CD4-positive, alpha-beta T cell (primary cell): ENCODE results near the gene HECW1. TPM values are rescaled to one million over a fixed set of nuclear protein-coding genes. Genes with fewer than 3 reads are reported as not detected.
A peak's percentile ranks its signal among the peaks of the same experiment; 100 is the strongest.

Experiments
- ATAC-seq: fragments of 200-7000 bp; cut with Tn5 transposase; one replicate; pipeline ENCODE4 v1.10.0; 2022; ENCODE audit warnings: mild to moderate bottlenecking; ENCODE audit not compliant: poor library complexity
- CTCF ChIA-PET: fragments of 350-600 bp; sonication (Branson Sonifier 250); formaldehyde crosslinking; loops from one replicate; lab custom pipeline; 2021; ENCODE audit warnings: antibody characterized with exemption, inconsistent platforms; lab: Charles Lee
- POLR2A ChIA-PET: fragments of 350-600 bp; sonication (Branson Sonifier 250); formaldehyde crosslinking; loops from one replicate; lab custom pipeline; 2021; ENCODE audit warnings: antibody characterized with exemption, inconsistent platforms; lab: Charles Lee
- DNase-seq, 14 experiments: peaks; one replicate each; pipeline ENCODE4 v3.0.0-alpha.2; 2013 to 2020; ENCODE audit warnings: mixed read lengths in 2 of 14
- H3K27ac ChIP-seq, 2 donors: one replicate each; pipeline versions ENCODE4 v1.5.1 to v1.7.0; 2013; ENCODE audit warnings: low read length in 2 of 2, low read depth in 1 of 2, mild to moderate bottlenecking in 1 of 2
- H3K27me3 ChIP-seq, 2 experiments: 1 replicate in 1 of 2; 2 replicates in 1 of 2; pipeline versions ENCODE4 v1.6.1 to v1.7.0; 2013; ENCODE audit warnings: low read length in 2 of 2, control low read depth in 1 of 2, mild to moderate bottlenecking in 1 of 2, moderate library complexity in 1 of 2; ENCODE audit not compliant: insufficient read depth in 2 of 2, control insufficient read depth in 1 of 2
- H3K36me3 ChIP-seq: one replicate; pipeline ENCODE4 v1.6.1; 2013; ENCODE audit warnings: low read length, control low read depth; ENCODE audit not compliant: insufficient read depth
- H3K4me1 ChIP-seq: one replicate; pipeline ENCODE4 v1.6.1; 2013; ENCODE audit warnings: low read length, control low read depth; ENCODE audit not compliant: insufficient read depth
- H3K4me3 ChIP-seq: one replicate; pipeline ENCODE4 v1.5.1; 2013; ENCODE audit warnings: mild to moderate bottlenecking, low read length, moderate library complexity
- H3K9me3 ChIP-seq, 2 experiments: 1 replicate in 1 of 2; 2 replicates in 1 of 2; pipeline versions ENCODE4 v1.6.1 to v1.7.0; 2013; ENCODE audit warnings: low read length in 2 of 2, mild to moderate bottlenecking in 2 of 2, control low read depth in 1 of 2, moderate library complexity in 1 of 2; ENCODE audit not compliant: control insufficient read depth in 1 of 2, insufficient read depth in 1 of 2
- H3K27ac Mint-ChIP-seq: one replicate; pipeline ENCODE4 v1.8.0; 2020; ENCODE audit warnings: mixed read lengths
- H3K27me3 Mint-ChIP-seq: one replicate; pipeline ENCODE4 v1.8.0; 2021; ENCODE audit warnings: mixed read lengths
- H3K36me3 Mint-ChIP-seq: one replicate; pipeline ENCODE4 v1.8.0; 2021; ENCODE audit warnings: low read depth, mixed read lengths
- H3K4me1 Mint-ChIP-seq: one replicate; pipeline ENCODE4 v1.8.0; 2021; ENCODE audit warnings: low read depth, mixed read lengths
- H3K4me3 Mint-ChIP-seq: one replicate; pipeline ENCODE4 v1.8.0; 2020; ENCODE audit warnings: mild to moderate bottlenecking, mixed read lengths
- H3K9me3 Mint-ChIP-seq: one replicate; pipeline ENCODE4 v1.8.0; 2020; ENCODE audit warnings: mixed read lengths
- intact Hi-C, 2 experiments: fragments of 100-400 bp; cut with DNase I in 1 of 2; cut with micrococcal nuclease in 1 of 2; formaldehyde crosslinking; loops; one replicate each; pipeline versions ENCODE4 v1.15.1 to v1.9.0; 2023 to 2025; cut with DNase I, micrococcal nuclease
- total RNA-seq, 174 experiments: library from RNA in 2 of 174; stranded (reverse) in 2 of 174; gene quantifications; one replicate each; pipeline ENCODE4 v1.2.3 and lab custom pipeline; 2021 to 2026
- TF ChIP-seq, protein P1 (sequence below): fragments of 200-600 bp; IDR thresholded peaks from one replicate; pipeline ENCODE4 v1.8.0; 2022; ENCODE audit warnings: antibody characterized with exemption, mild to moderate bottlenecking

Gene HECW1
- total RNA-seq, 2 experiments from 2014 or later: not detected

DNA sequence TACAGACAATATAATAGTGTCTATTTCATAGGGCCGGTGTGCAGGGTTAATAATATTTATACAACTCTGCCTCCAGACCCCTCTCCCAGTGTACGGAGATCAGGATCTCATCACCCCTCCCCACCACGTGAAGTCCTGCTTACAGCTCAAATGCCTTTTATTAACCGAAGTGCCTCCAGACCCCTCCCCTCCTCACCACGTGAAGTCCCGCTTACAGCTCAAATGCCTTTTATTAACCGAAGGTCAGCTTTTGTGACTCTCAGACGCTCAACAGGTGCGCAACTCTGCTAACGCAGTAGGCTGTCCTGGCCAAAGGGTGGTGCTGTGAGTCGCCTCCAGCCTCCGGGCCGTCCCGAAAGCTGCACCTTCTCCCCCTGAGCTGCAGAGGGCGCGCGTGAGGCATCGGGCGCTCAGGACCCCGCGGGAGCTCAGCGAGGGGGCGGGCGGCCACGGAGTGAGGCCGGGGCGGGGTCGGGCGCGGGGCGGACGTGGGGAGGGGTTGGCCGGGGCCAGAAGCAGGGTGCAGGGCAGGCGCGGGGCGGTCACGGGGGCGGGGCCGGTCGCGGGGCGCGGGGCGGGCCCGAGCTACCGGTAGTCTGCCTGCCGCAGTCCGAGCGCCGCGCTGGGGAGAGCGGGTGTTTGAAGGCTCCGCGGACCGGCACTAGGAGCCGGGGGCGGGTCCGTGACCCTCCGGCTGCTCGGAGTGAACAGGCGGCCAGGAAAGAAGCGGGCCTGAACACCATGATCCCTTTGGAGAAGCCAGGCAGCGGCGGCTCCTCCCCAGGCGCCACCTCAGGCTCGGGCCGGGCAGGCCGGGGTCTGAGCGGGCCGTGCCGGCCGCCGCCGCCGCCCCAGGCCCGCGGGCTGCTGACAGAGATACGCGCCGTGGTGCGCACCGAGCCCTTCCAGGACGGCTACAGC lies 470.3 kb downstream of the HECW1 start, which contains the start of gene STK17A:
Gene STK17A (plus strand): TSS at position 606 of the 921 bp plus-strand sequence. CDS start 136 bp downstream, at position 742.
- H3K36me3 ChIP-seq: no peaks in the 10 kb centered on the region
- DNase-seq (peak; percentile 86 to 98 (median 94)), ATAC-seq (peak; percentile 71)
- Mint-ChIP-seq H3K4me3 (peak within 1 kb of the TSS; percentile 95), H3K27ac (peak within 1 kb of the TSS; percentile 98), H3K36me3 (peaks cover 41% of the 10 kb centered on the region), H3K4me1 (peaks cover 38% of the 10 kb centered on the region), H3K9me3 (no peaks in the 10 kb centered on the region), H3K27me3 (peaks cover 21% of the 10 kb centered on the region)
- ChIA-PET POLR2A (interaction anchor here (0.5 to 12.4 kb wide), 46 partner anchors 9 to 1529 kb away, joined by 3 to 300 read pairs (median 6); partner anchors contain the start of genes COA1, MRPL32, MRPS24 and PSMA2), CTCF (interaction anchor here (0.6 to 8.0 kb wide), 45 partner anchors 9 to 672 kb away, joined by 3 to 323 read pairs (median 8); partner anchors contain the start of genes COA1, MRPL32, MRPS24 and PSMA2)
- no peaks in the 10 kb centered on the region for H3K9me3 ChIP-seq
- H3K27me3 ChIP-seq: no peaks in the 10 kb centered on the region
- H3K4me3 ChIP-seq: peak within 1 kb of the TSS; percentile 77
- peak within 1 kb of the TSS; percentile 87 to 97 for H3K27ac ChIP-seq
- TF ChIP-seq, protein P1, sequence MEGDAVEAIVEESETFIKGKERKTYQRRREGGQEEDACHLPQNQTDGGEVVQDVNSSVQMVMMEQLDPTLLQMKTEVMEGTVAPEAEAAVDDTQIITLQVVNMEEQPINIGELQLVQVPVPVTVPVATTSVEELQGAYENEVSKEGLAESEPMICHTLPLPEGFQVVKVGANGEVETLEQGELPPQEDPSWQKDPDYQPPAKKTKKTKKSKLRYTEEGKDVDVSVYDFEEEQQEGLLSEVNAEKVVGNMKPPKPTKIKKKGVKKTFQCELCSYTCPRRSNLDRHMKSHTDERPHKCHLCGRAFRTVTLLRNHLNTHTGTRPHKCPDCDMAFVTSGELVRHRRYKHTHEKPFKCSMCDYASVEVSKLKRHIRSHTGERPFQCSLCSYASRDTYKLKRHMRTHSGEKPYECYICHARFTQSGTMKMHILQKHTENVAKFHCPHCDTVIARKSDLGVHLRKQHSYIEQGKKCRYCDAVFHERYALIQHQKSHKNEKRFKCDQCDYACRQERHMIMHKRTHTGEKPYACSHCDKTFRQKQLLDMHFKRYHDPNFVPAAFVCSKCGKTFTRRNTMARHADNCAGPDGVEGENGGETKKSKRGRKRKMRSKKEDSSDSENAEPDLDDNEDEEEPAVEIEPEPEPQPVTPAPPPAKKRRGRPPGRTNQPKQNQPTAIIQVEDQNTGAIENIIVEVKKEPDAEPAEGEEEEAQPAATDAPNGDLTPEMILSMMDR: peak; percentile 85
- H3K4me1 ChIP-seq: peaks cover 10% of the 10 kb centered on the region
- intact Hi-C loops: loop anchor here (1.0 to 5.0 kb wide), 6 partner anchors 70 to 650 kb away; partner anchors contain the start of genes MRPL32 (in 1 of the 2) and PSMA2 (in 1 of the 2)

DNA sequence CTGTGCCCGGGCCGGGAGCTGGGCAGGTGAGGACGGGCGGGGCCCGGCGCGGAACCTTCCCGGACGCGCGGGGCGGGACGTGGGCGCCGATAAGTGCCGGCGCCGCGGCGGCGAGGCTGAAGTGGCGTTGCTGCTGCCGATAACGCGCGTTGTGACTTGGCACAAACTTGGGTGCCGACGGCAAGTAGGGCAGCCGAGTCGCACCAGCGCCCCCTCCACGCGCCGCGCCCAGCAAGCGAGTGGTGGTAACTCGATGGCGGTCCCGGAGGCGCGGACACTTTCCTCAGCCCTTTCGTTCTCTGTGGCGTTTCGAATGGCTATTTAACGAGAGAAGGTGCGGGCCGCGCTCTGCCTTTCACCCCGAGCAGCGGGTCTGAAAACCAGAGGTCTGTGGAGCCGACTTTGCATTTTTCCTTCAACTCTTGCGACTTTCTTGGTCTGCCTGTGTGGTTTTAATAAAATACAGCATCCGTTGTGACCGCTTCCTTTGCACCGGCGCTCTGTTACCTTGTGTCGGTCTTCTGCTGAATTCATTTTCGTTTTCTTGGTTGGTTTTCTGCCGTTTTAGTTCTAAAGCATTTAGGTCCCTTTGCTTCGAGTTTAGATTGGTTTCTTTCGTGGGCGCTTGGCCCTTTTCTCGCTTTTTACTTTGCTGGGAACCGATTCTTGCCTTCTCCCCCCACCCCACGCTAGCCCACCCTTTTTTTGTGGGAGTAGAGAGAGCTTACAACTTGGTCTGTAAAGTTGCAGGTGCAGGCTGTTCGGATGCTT lies 471.2 kb downstream of the HECW1 start:
- Histone ChIP-seq H3K27me3 (no peaks in the 10 kb centered on the region), H3K4me1 (peaks cover 15% of the 10 kb centered on the region), H3K36me3 (no peaks in the 10 kb centered on the region), H3K27ac (peak overlapping the region; percentile 87 to 97), H3K9me3 (no peaks in the 10 kb centered on the region), H3K4me3 (peak overlapping the region; percentile 77)
- intact Hi-C loops: loop anchor here (1.0 to 5.0 kb wide), 4 partner anchors 19 to 651 kb away; partner anchors contain the start of genes MRPL32 (in 1 of the 2) and PSMA2 (in 1 of the 2)
- H3K27me3 Mint-ChIP-seq: peaks cover 21% of the 10 kb centered on the region
- H3K4me3 Mint-ChIP-seq: peak overlapping the region; percentile 95
- TF ChIP-seq, protein P1: peak; percentile 28
- H3K4me1 Mint-ChIP-seq: peaks cover 44% of the 10 kb centered on the region
- DNase-seq (peak; percentile 47 to 86 (median 64)), ATAC-seq (peak; percentile 27)
- peaks cover 48% of the 10 kb centered on the region for H3K36me3 Mint-ChIP-seq
- no peaks in the 10 kb centered on the region for H3K9me3 Mint-ChIP-seq
- ChIA-PET CTCF (interaction anchor here (0.7 to 8.0 kb wide), 40 partner anchors 8 to 673 kb away, joined by 3 to 323 read pairs (median 12); partner anchors contain the start of genes COA1, MRPL32, MRPS24 and PSMA2), POLR2A (interaction anchor here (0.6 to 12.4 kb wide), 34 partner anchors 9 to 1528 kb away, joined by 3 to 300 read pairs (median 7); partner anchors contain the start of genes COA1, MRPL32, PSMA2 and TBRG4)
- peak overlapping the region; percentile 98 for H3K27ac Mint-ChIP-seq
